Astrocyte (in vitro differentiated cells and primary cell): ENCODE measurements around the gene PTPRT. TPM values are rescaled to one million over a fixed set of nuclear protein-coding genes. Genes with fewer than 3 reads are reported as not detected.

Experiments used
- DNase-seq: peaks from one replicate; pipeline ENCODE4 v3.0.0-alpha.2; 2010; ENCODE audit warnings: low read depth
- FAIRE-seq: peaks from 2 replicates; lab custom pipeline; 2011; peaks lifted over from hg19 to GRCh38; lab: Jason Lieb, UNC
- H2AFZ ChIP-seq: 2 replicates; pipeline ENCODE4 v1.6.0; 2012; ENCODE audit warnings: low read depth, low read length, inconsistent platforms
- H3K27ac ChIP-seq: 2 replicates; pipeline ENCODE4 v1.5.1; 2011; ENCODE audit warnings: low read depth, low read length, inconsistent platforms
- H3K27me3 ChIP-seq: 2 replicates; pipeline ENCODE4 v1.6.0; 2011; ENCODE audit warnings: low read length, inconsistent platforms; ENCODE audit not compliant: insufficient read depth
- H3K36me3 ChIP-seq: 2 replicates; pipeline ENCODE4 v1.5.1; 2011; ENCODE audit warnings: low read length, inconsistent platforms; ENCODE audit not compliant: insufficient read depth
- H3K4me1 ChIP-seq: 2 replicates; pipeline ENCODE4 v1.5.1; 2011; ENCODE audit warnings: low read length, inconsistent platforms; ENCODE audit not compliant: insufficient read depth
- H3K4me2 ChIP-seq: 2 replicates; pipeline ENCODE4 v1.6.0; 2012; ENCODE audit warnings: low read length, inconsistent platforms
- H3K4me3 ChIP-seq: 2 replicates; pipeline ENCODE4 v1.5.1; 2011; ENCODE audit warnings: low read depth, mild to moderate bottlenecking, low read length, inconsistent platforms; ENCODE audit not compliant: insufficient read depth
- H3K79me2 ChIP-seq: 2 replicates; pipeline ENCODE4 v1.6.0; 2012; ENCODE audit warnings: mild to moderate bottlenecking, low read length, inconsistent platforms; ENCODE audit not compliant: insufficient read depth
- H3K9ac ChIP-seq: 2 replicates; pipeline ENCODE4 v1.6.0; 2012; ENCODE audit warnings: mild to moderate bottlenecking, low read length, inconsistent platforms
- H3K9me3 ChIP-seq: 2 replicates; pipeline ENCODE4 v1.5.1; 2012; ENCODE audit warnings: low read depth, mild to moderate bottlenecking, low read length, inconsistent platforms; ENCODE audit not compliant: insufficient read depth
- H4K20me1 ChIP-seq: 2 replicates; pipeline ENCODE4 v1.6.0; 2012; ENCODE audit warnings: low read length, inconsistent platforms; ENCODE audit not compliant: insufficient read depth
- H3K27ac Mint-ChIP-seq: one replicate; pipeline ENCODE4 v1.8.0; 2021; ENCODE audit warnings: mild to moderate bottlenecking, mixed read lengths; ENCODE audit not compliant: unreplicated experiment
- H3K27me3 Mint-ChIP-seq: one replicate; pipeline ENCODE4 v1.8.0; 2021; ENCODE audit warnings: low read depth, mixed read lengths; ENCODE audit not compliant: unreplicated experiment
- H3K36me3 Mint-ChIP-seq: one replicate; pipeline ENCODE4 v1.8.0; 2021; ENCODE audit warnings: low read depth, mixed read lengths; ENCODE audit not compliant: unreplicated experiment
- H3K4me1 Mint-ChIP-seq: one replicate; pipeline ENCODE4 v1.8.0; 2021; ENCODE audit warnings: low read depth, mixed read lengths; ENCODE audit not compliant: unreplicated experiment
- H3K4me3 Mint-ChIP-seq: one replicate; pipeline ENCODE4 v1.8.0; 2021; ENCODE audit warnings: mild to moderate bottlenecking, moderate library complexity, mixed read lengths; ENCODE audit not compliant: unreplicated experiment
- H3K9me3 Mint-ChIP-seq: one replicate; pipeline ENCODE4 v1.8.0; 2021; ENCODE audit warnings: mild to moderate bottlenecking, mixed read lengths; ENCODE audit not compliant: unreplicated experiment
- EZH2 ChIP-seq: IDR thresholded peaks from 2 replicates; pipeline ENCODE4 v1.6.1; 2012; ENCODE audit warnings: mild to moderate bottlenecking, low read length, inconsistent platforms; ENCODE audit not compliant: insufficient read depth
- total RNA-seq: library from RNA; stranded (reverse); gene quantifications from 2 replicates; pipeline ENCODE4 v1.2.1, GENCODE V29; 2021
- TF ChIP-seq, protein P1 (sequence below): IDR thresholded peaks from 2 replicates; pipeline ENCODE4 v1.5.1; 2011; ENCODE audit warnings: low read depth, mild to moderate bottlenecking, inconsistent platforms, low read length, moderate library complexity; ENCODE audit not compliant: insufficient read depth

Gene PTPRT
- total RNA-seq, 1 donor from 2014 or later = 0.25 TPM

DNA sequence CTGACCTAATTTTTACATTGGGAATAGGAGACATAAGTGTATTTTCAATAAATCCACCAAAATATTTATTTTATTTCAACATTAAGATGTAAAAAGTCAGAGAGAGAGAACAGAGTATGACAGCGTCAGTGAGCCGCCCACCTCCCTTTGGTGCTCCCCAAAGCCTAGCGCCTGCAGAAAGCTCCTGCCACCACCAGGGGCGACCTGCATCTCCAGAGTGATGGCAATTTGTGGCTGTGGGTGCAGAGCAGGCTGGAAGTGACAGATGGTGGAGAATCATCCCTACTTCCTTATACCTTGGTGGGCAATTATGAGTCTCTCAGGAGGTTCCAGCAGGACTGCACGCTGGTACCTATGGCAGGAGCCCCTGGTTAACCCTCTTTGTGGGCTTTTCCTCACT, 87.3 kb downstream of the PTPRT start:
- H3K36me3 Mint-ChIP-seq = no peaks in the 10 kb centered on the region
- peaks cover 4% of the 10 kb centered on the region for H3K9me3 ChIP-seq
- no peak overlapping the region for H3K4me3 Mint-ChIP-seq
- no peaks in the 10 kb centered on the region for H3K4me1 ChIP-seq
- H3K36me3 ChIP-seq = no peaks in the 10 kb centered on the region
- H3K4me1 Mint-ChIP-seq = no peaks in the 10 kb centered on the region
- no peak for TF ChIP-seq EZH2
- TF ChIP-seq, protein P1, sequence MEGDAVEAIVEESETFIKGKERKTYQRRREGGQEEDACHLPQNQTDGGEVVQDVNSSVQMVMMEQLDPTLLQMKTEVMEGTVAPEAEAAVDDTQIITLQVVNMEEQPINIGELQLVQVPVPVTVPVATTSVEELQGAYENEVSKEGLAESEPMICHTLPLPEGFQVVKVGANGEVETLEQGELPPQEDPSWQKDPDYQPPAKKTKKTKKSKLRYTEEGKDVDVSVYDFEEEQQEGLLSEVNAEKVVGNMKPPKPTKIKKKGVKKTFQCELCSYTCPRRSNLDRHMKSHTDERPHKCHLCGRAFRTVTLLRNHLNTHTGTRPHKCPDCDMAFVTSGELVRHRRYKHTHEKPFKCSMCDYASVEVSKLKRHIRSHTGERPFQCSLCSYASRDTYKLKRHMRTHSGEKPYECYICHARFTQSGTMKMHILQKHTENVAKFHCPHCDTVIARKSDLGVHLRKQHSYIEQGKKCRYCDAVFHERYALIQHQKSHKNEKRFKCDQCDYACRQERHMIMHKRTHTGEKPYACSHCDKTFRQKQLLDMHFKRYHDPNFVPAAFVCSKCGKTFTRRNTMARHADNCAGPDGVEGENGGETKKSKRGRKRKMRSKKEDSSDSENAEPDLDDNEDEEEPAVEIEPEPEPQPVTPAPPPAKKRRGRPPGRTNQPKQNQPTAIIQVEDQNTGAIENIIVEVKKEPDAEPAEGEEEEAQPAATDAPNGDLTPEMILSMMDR = no peak
- FAIRE-seq (no peak), DNase-seq (no peak)
- H3K27ac Mint-ChIP-seq = no peak overlapping the region
- H3K9me3 Mint-ChIP-seq = peaks cover 12% of the 10 kb centered on the region
- H3K4me2 ChIP-seq = no peak overlapping the region
- no peaks in the 10 kb centered on the region for H3K27me3 ChIP-seq
- H3K27me3 Mint-ChIP-seq = peaks cover 2% of the 10 kb centered on the region
- H3K79me2 ChIP-seq = no peaks in the 10 kb centered on the region
- no peak overlapping the region for H3K9ac ChIP-seq
- no peaks in the 10 kb centered on the region for H4K20me1 ChIP-seq
- H3K4me3 ChIP-seq = no peak overlapping the region
- H3K27ac ChIP-seq = no peak overlapping the region
- no peak overlapping the region for H2AFZ ChIP-seq

DNA sequence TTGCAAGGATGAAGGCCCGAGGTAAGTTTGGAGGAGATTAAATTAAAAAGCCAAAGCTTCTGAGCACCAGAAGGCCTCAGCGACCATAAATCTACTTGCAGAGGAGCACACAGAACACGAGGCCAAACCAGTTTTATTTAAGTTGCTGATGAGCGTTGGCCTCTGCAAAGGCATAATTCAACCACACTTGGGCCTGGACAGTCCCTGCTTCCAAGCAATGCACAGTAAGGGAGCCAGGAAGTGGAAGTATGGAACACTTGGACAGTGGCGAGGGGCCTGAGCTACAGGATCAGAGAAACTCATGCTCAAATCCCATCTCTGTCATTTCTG, 92.8 kb downstream of the PTPRT start:
- H4K20me1 ChIP-seq = no peaks in the 10 kb centered on the region
- H3K9me3 ChIP-seq = peaks cover 2% of the 10 kb centered on the region
- no peak overlapping the region for H3K4me3 ChIP-seq
- no peak for FAIRE-seq
- Mint-ChIP-seq H3K4me3 (no peak overlapping the region), H3K27me3 (peaks cover 2% of the 10 kb centered on the region), H3K9me3 (peaks cover 4% of the 10 kb centered on the region), H3K36me3 (no peaks in the 10 kb centered on the region), H3K4me1 (no peaks in the 10 kb centered on the region), H3K27ac (no peak overlapping the region)
- H3K27ac ChIP-seq = no peak overlapping the region
- no peak for DNase-seq
- H3K36me3 ChIP-seq = no peaks in the 10 kb centered on the region
- H3K27me3 ChIP-seq = no peaks in the 10 kb centered on the region
- H2AFZ ChIP-seq = no peak overlapping the region
- no peak overlapping the region for H3K4me2 ChIP-seq
- TF ChIP-seq EZH2 = no peak
- TF ChIP-seq, protein P1 = no peak
- H3K9ac ChIP-seq = no peak overlapping the region
- no peaks in the 10 kb centered on the region for H3K79me2 ChIP-seq
- no peaks in the 10 kb centered on the region for H3K4me1 ChIP-seq

DNA sequence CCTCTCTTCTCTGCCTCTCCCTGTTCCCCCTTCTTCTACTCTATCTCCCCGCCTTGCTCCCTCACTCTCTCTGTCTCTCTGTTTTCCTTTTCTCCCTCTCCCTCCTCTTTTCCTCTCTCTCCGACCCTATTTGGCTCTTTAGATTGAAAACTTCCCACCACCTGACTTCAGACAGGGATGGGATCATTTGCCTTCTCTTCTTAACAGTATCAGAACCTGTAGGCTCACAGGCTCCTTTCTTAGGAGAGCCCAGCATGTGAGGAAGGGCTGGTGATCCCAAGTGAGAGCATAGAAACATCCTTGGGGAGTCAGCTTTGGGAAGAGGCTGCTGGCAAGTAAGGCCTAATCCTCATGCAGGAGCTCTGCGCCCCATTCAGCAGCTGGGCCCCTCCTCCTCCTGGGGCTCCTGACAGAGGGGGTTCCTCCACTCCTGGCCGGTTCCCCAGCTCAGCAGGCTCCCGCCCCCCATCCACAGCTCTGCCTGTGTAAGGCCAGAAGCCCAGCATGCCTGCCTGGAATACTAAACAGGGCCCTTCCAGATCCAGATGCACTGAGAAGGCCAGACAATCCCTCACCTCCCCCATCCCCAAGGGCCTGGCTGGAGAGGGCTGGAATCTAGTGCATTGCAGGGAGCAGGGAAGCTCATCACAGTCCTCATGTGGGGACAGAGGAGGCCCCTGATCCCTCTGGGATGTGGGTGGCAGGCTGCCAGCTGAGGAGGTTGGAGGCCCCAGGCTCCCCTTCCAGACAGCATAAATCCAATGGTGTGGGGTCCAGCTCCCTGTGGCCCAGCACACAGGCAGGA, 93.4 kb downstream of the PTPRT start:
- Mint-ChIP-seq H3K4me1 (no peaks in the 10 kb centered on the region), H3K4me3 (no peak overlapping the region), H3K27me3 (peaks cover 2% of the 10 kb centered on the region), H3K9me3 (peaks cover 4% of the 10 kb centered on the region), H3K36me3 (no peaks in the 10 kb centered on the region), H3K27ac (no peak overlapping the region)
- Histone ChIP-seq H3K27me3 (no peaks in the 10 kb centered on the region), H3K79me2 (no peaks in the 10 kb centered on the region), H3K4me2 (no peak overlapping the region), H3K27ac (no peak overlapping the region), H2AFZ (no peak overlapping the region), H3K9ac (no peak overlapping the region), H3K4me1 (no peaks in the 10 kb centered on the region), H3K4me3 (no peak overlapping the region), H3K36me3 (no peaks in the 10 kb centered on the region), H3K9me3 (peaks cover 3% of the 10 kb centered on the region), H4K20me1 (no peaks in the 10 kb centered on the region)
- FAIRE-seq (no peak), DNase-seq (no peak)
- TF ChIP-seq, protein P1 = no peak
- no peak for TF ChIP-seq EZH2
